H1 (cell line): ENCODE data around the gene CHPT1. TPM values are rescaled to one million over a fixed set of nuclear protein-coding genes. Genes with fewer than 3 reads are reported as not detected.

Experiments used
- CTCF ChIA-PET: fragments of 300-600 bp; sonication (Branson Sonifier 250); formaldehyde crosslinking; loops from one replicate; lab custom pipeline; 2021; ENCODE audit not compliant: partially characterized antibody; lab: Charles Lee
- POLR2A ChIA-PET: fragments of 300-600 bp; sonication (Branson Sonifier 250); formaldehyde crosslinking; loops from one replicate; lab custom pipeline; 2021; ENCODE audit warnings: inconsistent platforms; ENCODE audit not compliant: partially characterized antibody; lab: Charles Lee
- DNase-seq, 2 experiments: peaks; one replicate each; pipeline versions ENCODE4 v3.0.0 to v3.0.0-alpha.2; 2010 to 2022; ENCODE audit warnings: low spot score in 2 of 2, low read depth in 1 of 2, mixed read lengths in 1 of 2
- FAIRE-seq: peaks from 2 replicates; lab custom pipeline; 2011; peaks lifted over from hg19 to GRCh38; lab: Jason Lieb, UNC
- H2AFZ ChIP-seq: 2 replicates; pipeline ENCODE4 v1.8.1; 2012; ENCODE audit warnings: low read length, inconsistent platforms
- H2AK5ac ChIP-seq: 2 replicates; pipeline ENCODE4 v1.6.1; 2013; ENCODE audit warnings: low read depth, low read length
- H2BK120ac ChIP-seq: replicated peaks from 2 replicates; pipeline ENCODE3; 2013; ENCODE audit warnings: low read depth, low read length, inconsistent platforms
- H2BK12ac ChIP-seq: 2 replicates; pipeline ENCODE4 v1.6.1; 2013; ENCODE audit warnings: low read depth, low read length
- H2BK15ac ChIP-seq: 2 replicates; pipeline ENCODE4 v1.6.1; 2013; ENCODE audit warnings: low read length
- H2BK20ac ChIP-seq: 2 replicates; pipeline ENCODE4 v1.6.1; 2013; ENCODE audit warnings: low read length
- H2BK5ac ChIP-seq: 2 replicates; pipeline ENCODE4 v1.6.1; 2013; ENCODE audit warnings: low read depth, low read length
- H3K14ac ChIP-seq: 2 replicates; pipeline ENCODE4 v1.6.1; 2013; ENCODE audit warnings: inconsistent platforms; ENCODE audit not compliant: insufficient read length
- H3K18ac ChIP-seq: 2 replicates; pipeline ENCODE4 v1.6.1; 2013; ENCODE audit warnings: low read length; ENCODE audit errors: extremely low read depth
- H3K23ac ChIP-seq: 2 replicates; pipeline ENCODE4 v1.6.1; 2013; ENCODE audit warnings: inconsistent platforms; ENCODE audit not compliant: insufficient read length
- H3K23me2 ChIP-seq: 2 replicates; pipeline ENCODE4 v1.6.1; 2013; ENCODE audit warnings: low read depth, low read length
- H3K27ac ChIP-seq: 2 replicates; pipeline ENCODE4 v1.6.1; 2011; ENCODE audit warnings: low read depth, low read length, inconsistent platforms
- H3K27me3 ChIP-seq, 4 experiments: replicated peaks in 1 of 4; 1 replicate in 1 of 4; 2 replicates in 3 of 4; pipeline versions ENCODE4 v1.6.1 to v1.8.1; 2011 to 2013; ENCODE audit warnings: low read length in 3 of 4, mild to moderate bottlenecking in 3 of 4, inconsistent platforms in 2 of 4, mixed read lengths in 2 of 4, moderate library complexity in 1 of 4; ENCODE audit not compliant: control insufficient read depth in 3 of 4, insufficient read depth in 3 of 4; ENCODE audit errors: extremely low read depth in 1 of 4
- H3K36me3 ChIP-seq, 4 experiments: 2 replicates each; pipeline versions ENCODE4 v1.6.1 to v1.8.1; 2011 to 2013; ENCODE audit warnings: mild to moderate bottlenecking in 4 of 4, low read length in 3 of 4, moderate library complexity in 2 of 4, control low read depth in 1 of 4, inconsistent platforms in 1 of 4; ENCODE audit not compliant: insufficient read depth in 4 of 4, control insufficient read depth in 2 of 4
- H3K4ac ChIP-seq: replicated peaks from 2 replicates; pipeline ENCODE3; 2013; ENCODE audit warnings: low read length, low read depth, mixed read lengths, inconsistent platforms; ENCODE audit not compliant: insufficient read length
- H3K4me1 ChIP-seq, 4 experiments: replicated peaks in 1 of 4; 1 replicate in 1 of 4; 2 replicates in 3 of 4; pipeline versions ENCODE4 v1.6.1 to v1.8.1; 2011 to 2013; ENCODE audit warnings: low read length in 3 of 4, inconsistent platforms in 2 of 4, mixed read lengths in 1 of 4; ENCODE audit not compliant: insufficient read depth in 4 of 4, control insufficient read depth in 3 of 4
- H3K4me2 ChIP-seq, 2 experiments: 2 replicates each; pipeline versions ENCODE4 v1.6.1 to v1.8.1; 2011 to 2013; ENCODE audit warnings: low read depth in 2 of 2, low read length in 2 of 2, control low read depth in 1 of 2, inconsistent platforms in 1 of 2, mild to moderate bottlenecking in 1 of 2; ENCODE audit not compliant: insufficient read depth in 1 of 2
- H3K4me3 ChIP-seq, 4 experiments: fragments of 200-600, 300-600 bp in 1 of 4; sonication (generic), shearing (Covaris generic), sonication (Bioruptor Twin) in 1 of 4; 2 replicates each; pipeline versions ENCODE4 v1.5.1 to v1.8.1; 2011 to 2016; ENCODE audit warnings: low read length in 4 of 4, low read depth in 3 of 4, control low read depth in 2 of 4, inconsistent platforms in 2 of 4, mild to moderate bottlenecking in 2 of 4, mixed read lengths in 1 of 4, moderate library complexity in 1 of 4; ENCODE audit not compliant: insufficient read depth in 2 of 4; ENCODE audit errors: extremely low read depth in 1 of 4
- H3K56ac ChIP-seq: replicated peaks from 2 replicates; pipeline ENCODE3; 2013; ENCODE audit warnings: low read depth, mild to moderate bottlenecking, mixed read lengths, low read length, inconsistent platforms; ENCODE audit not compliant: insufficient read length
- H3K79me1 ChIP-seq: 2 replicates; pipeline ENCODE4 v1.6.1; 2013; ENCODE audit warnings: low read depth, low read length, control low read depth
- H3K79me2 ChIP-seq, 2 experiments: 2 replicates each; pipeline versions ENCODE4 v1.6.1 to v1.8.1; 2012 to 2013; ENCODE audit warnings: low read length in 2 of 2, mild to moderate bottlenecking in 2 of 2, inconsistent platforms in 1 of 2; ENCODE audit not compliant: insufficient read depth in 2 of 2, control insufficient read depth in 1 of 2
- H3K9ac ChIP-seq, 4 experiments: replicated peaks in 1 of 4; 1 replicate in 1 of 4; 2 replicates in 3 of 4; pipeline versions ENCODE4 v1.6.1 to v1.8.1; 2011 to 2013; ENCODE audit warnings: low read depth in 3 of 4, low read length in 3 of 4, control low read depth in 2 of 4, mild to moderate bottlenecking in 2 of 4, moderate library complexity in 2 of 4, inconsistent platforms in 1 of 4; ENCODE audit errors: extremely low read depth in 1 of 4
- H3K9me3 ChIP-seq, 2 experiments: 2 replicates each; pipeline versions ENCODE4 v1.6.1 to v1.8.1; 2012 to 2013; ENCODE audit warnings: mild to moderate bottlenecking in 2 of 2, moderate library complexity in 2 of 2, control low read depth in 1 of 2, inconsistent platforms in 1 of 2, low read depth in 1 of 2, low read length in 1 of 2, mixed read lengths in 1 of 2; ENCODE audit not compliant: insufficient read depth in 2 of 2
- H4K20me1 ChIP-seq, 2 experiments: replicated peaks in 1 of 2; 2 replicates each; pipeline versions ENCODE3 to v1.8.1; 2011 to 2013; ENCODE audit warnings: inconsistent platforms in 2 of 2, low read length in 2 of 2, mild to moderate bottlenecking in 1 of 2; ENCODE audit not compliant: insufficient read depth in 2 of 2, control insufficient read depth in 1 of 2
- H4K5ac ChIP-seq: 2 replicates; pipeline ENCODE4 v1.6.1; 2013; ENCODE audit warnings: low read length, low read depth, mixed read lengths, inconsistent platforms; ENCODE audit not compliant: insufficient read length
- H4K8ac ChIP-seq: 2 replicates; pipeline ENCODE4 v1.8.0; 2013; ENCODE audit warnings: mild to moderate bottlenecking, moderate library complexity, low read length, inconsistent platforms; ENCODE audit not compliant: insufficient read depth; ENCODE audit errors: extremely low read depth
- H4K91ac ChIP-seq: replicated peaks from 2 replicates; pipeline ENCODE3; 2013; ENCODE audit warnings: low read length, mixed read lengths, inconsistent platforms; ENCODE audit not compliant: insufficient read length
- TBP ChIP-seq: IDR thresholded peaks from 2 replicates; pipeline ENCODE4 v1.6.1; 2011; ENCODE audit warnings: low read depth, low read length, improper control_type of control experiment
- WGBS, 2 experiments: shearing (Covaris generic) in 1 of 2; methylation state at CpG; one replicate each; pipeline versions ENCODE4 v1.1.6 to v1.1.7; 2013 to 2015; ENCODE audit warnings: low lambda C conversion rate in 2 of 2, mixed read lengths in 2 of 2, inconsistent platforms in 1 of 2, low coverage in 1 of 2, missing lambda C conversion rate in 1 of 2; ENCODE audit not compliant: insufficient replicate concordance in 2 of 2, insufficient coverage in 1 of 2, insufficient read length in 1 of 2; ENCODE audit errors: extremely low coverage in 1 of 2, missing lambda C conversion rate in 1 of 2; 5-methylcytosine and 5-hydroxymethylcytosine counted together
- polyA plus RNA-seq, 7 experiments: library from polyadenylated mRNA; depleted of rRNA in 3 of 7; stranded (reverse) in 5 of 7; unstranded in 2 of 7; fragments of >200 nt in 5 of 7; fragments of 200-250 nt in 2 of 7; gene quantifications; 1 replicate in 5 of 7; 2 replicates in 1 of 7; 4 replicates in 1 of 7; pipeline versions ENCODE4 v1.2.1 to v1.2.3, GENCODE V29; 2011 to 2013; ENCODE audit warnings: missing spikeins in 2 of 7, mixed read lengths in 2 of 7
- total RNA-seq: library from RNA; stranded (reverse); fragmentation: NEBNext Ultra II Directional; extraction: Animal tissue kit (Norgen Biotek cat#: 25700); gene quantifications from 2 replicates; pipeline ENCODE4 v1.2.1, GENCODE V29; 2021
- TF ChIP-seq, protein P1 (sequence below): IDR thresholded peaks from 2 replicates; pipeline ENCODE4 v1.6.1; 2011; ENCODE audit warnings: low read length, improper control_type of control experiment

The CHPT1 gene
- total and polyA plus RNA-seq, 2 of the 8 experiments (the other 6 are each of a cell fraction or from before 2014, with no cell fraction given): 13.3 to 22.5 TPM

DNA sequence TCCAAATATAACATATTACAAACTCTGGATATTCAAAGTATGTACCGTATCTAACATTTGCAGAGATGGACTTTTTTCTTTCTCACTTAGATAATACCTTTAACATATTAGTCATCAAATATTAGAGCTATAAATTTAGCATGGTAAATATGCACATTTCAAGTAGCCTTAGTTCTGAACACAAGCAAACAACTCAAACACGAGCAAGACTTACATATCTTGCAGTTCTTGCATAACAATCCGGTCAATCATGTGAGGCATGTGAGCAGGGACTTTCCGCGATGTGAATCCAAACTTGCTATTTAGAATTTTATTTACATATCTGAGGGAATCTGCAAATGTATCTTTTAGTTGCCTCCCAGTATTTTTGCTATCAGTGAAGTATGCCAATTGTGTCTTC lies 63.9 kb downstream of the CHPT1 start:
- H3K27ac ChIP-seq: no peak overlapping the region
- TF ChIP-seq, protein P1, sequence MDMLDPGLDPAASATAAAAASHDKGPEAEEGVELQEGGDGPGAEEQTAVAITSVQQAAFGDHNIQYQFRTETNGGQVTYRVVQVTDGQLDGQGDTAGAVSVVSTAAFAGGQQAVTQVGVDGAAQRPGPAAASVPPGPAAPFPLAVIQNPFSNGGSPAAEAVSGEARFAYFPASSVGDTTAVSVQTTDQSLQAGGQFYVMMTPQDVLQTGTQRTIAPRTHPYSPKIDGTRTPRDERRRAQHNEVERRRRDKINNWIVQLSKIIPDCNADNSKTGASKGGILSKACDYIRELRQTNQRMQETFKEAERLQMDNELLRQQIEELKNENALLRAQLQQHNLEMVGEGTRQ: no peak
- no peak for TF ChIP-seq TBP
- CTCF ChIA-PET: interaction anchor here (0.8 to 5.0 kb wide), 6 partner anchors 10 to 78 kb away, joined by 3 to 38 read pairs (median 12); partner anchors contain the start of gene GNPTAB

More for the DNA sequence above, 63.9 kb downstream of the CHPT1 start:
- Histone ChIP-seq H2BK5ac (no peak overlapping the region), H3K4me1 (no peaks in the 10 kb centered on the region), H4K5ac (no peak overlapping the region), H3K27me3 (no peaks in the 10 kb centered on the region), H4K8ac (no peak overlapping the region), H2AFZ (no peak overlapping the region), H3K4me3 (no peak overlapping the region), H4K91ac (no peak overlapping the region), H2BK12ac (no peak overlapping the region), H2BK20ac (no peak overlapping the region), H3K4ac (no peak overlapping the region), H3K9ac (no peak overlapping the region), H3K79me2 (no peaks in the 10 kb centered on the region), H3K23me2 (no peaks in the 10 kb centered on the region), H3K79me1 (no peaks in the 10 kb centered on the region; the same call in 1 of the 2 replicates), H3K4me2 (no peak overlapping the region), H3K9me3 (no peaks in the 10 kb centered on the region), H4K20me1 (no peaks in the 10 kb centered on the region), H3K23ac (no peak overlapping the region), H3K56ac (no peak overlapping the region), H2BK15ac (no peak overlapping the region), H3K36me3 (peaks cover 7 to 59% (median 26%) of the 10 kb centered on the region in 4 experiments; a peak in 6 of 8 replicates), H3K18ac (no peak overlapping the region), H2AK5ac (no peak overlapping the region), H3K14ac (no peak overlapping the region), H2BK120ac (no peak overlapping the region)
- DNase-seq (no peak), FAIRE-seq (no peak)
- POLR2A ChIA-PET: no interaction called here
- WGBS, 2 experiments: 88% methylated on average over 5 of the region's 5 CpGs; no CpG with 5 or more reads in 1 of the 2 experiments
